ENCODE data around the gene EGFL7.
A peak's percentile ranks its signal among the peaks of the same experiment; 100 is the strongest.

Gene EGFL7

GRCh38 chr9:136694163-136694871 lies 31.6 kb downstream of the EGFL7 start:
- TF ChIP-seq CTCF (IDR thresholded peaks at IDR 0.05; ENCODE audit: low read depth, low read length) = peak; percentile 78
- H3K36me3 ChIP-seq = no peaks in the 10 kb centered on the region
- H3K9me3 ChIP-seq = no peaks in the 10 kb centered on the region
- H3K27me3 ChIP-seq = no peaks in the 10 kb centered on the region
- peak; percentile 83 for DNase-seq
- no peak overlapping the region for H3K4me3 ChIP-seq (ENCODE audit: low read depth, low read length)
- H3K4me1 ChIP-seq = no peaks in the 10 kb centered on the region; the same call in 1 of the 2 replicates

DNA sequence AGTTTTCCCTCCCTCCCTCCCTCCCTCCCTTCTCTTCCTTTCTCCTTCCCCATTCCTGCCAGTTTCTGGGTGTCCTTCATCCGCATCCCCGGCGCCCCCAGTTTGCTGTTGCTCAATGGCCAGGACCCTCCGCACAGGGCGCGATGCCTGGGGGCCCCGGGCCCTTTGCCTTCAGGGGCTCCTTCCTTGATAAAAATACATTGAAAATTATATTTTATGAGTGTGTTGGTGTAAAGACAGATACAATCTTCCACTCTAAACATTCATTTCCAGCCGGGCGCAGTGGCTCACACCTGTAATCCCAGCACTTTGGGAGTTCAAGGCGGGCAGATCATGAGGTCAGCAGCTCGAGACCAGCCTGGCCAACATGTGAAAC lies 32.1 kb downstream of the EGFL7 start:
- Histone ChIP-seq H3K9me3 (no peaks in the 10 kb centered on the region), H3K27me3 (no peaks in the 10 kb centered on the region), H3K4me1 (no peaks in the 10 kb centered on the region; the same call in 1 of the 2 replicates), H3K4me3 (ENCODE audit: low read depth, low read length) (no peak overlapping the region), H3K36me3 (no peaks in the 10 kb centered on the region)
- DNase-seq = no peak
- TF ChIP-seq CTCF (IDR thresholded peaks at IDR 0.05; ENCODE audit: low read depth, low read length) = no peak

DNA sequence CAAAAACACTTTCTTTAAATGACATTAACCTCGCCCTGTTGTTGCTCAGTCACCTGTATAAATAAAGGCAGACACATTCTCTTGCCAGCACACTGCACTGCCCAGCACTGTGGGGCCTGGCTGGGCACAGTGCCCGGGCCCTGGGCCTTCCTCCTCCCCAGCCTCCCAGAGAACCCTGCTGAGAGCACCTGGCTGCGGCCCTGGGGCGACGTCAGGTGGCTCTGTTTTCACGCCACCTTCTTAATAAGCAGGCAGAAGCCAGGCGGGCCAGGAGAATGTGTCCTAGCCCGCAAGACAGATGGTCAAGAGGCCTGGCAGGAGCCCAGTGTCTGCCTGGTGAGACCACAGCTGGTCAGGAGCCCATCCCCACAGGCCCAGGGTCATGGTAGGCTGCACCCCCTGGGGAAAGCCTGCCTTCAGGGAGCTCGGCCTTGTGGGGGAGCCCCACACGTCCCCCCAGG lies 32.7 kb downstream of the EGFL7 start:
- no peak for TF ChIP-seq CTCF (IDR thresholded peaks at IDR 0.05; ENCODE audit: low read depth, low read length)
- Histone ChIP-seq H3K36me3 (no peaks in the 10 kb centered on the region), H3K27me3 (no peaks in the 10 kb centered on the region), H3K4me3 (ENCODE audit: low read depth, low read length) (no peak overlapping the region), H3K4me1 (no peaks in the 10 kb centered on the region; the same call in 1 of the 2 replicates), H3K9me3 (no peaks in the 10 kb centered on the region; the same call in 1 of the 2 replicates)
- DNase-seq = no peak

GRCh38 chr9:136695955-136696354 lies 33.2 kb downstream of the EGFL7 start:
- no peak for TF ChIP-seq CTCF (IDR thresholded peaks at IDR 0.05; ENCODE audit: low read depth, low read length)
- no peaks in the 10 kb centered on the region; the same call in 1 of the 2 replicates for H3K9me3 ChIP-seq
- H3K27me3 ChIP-seq = no peaks in the 10 kb centered on the region
- no peak overlapping the region for H3K4me3 ChIP-seq (ENCODE audit: low read depth, low read length)
- no peaks in the 10 kb centered on the region; the same call in 1 of the 2 replicates for H3K4me1 ChIP-seq
- DNase-seq = no peak
- H3K36me3 ChIP-seq = no peaks in the 10 kb centered on the region

DNA sequence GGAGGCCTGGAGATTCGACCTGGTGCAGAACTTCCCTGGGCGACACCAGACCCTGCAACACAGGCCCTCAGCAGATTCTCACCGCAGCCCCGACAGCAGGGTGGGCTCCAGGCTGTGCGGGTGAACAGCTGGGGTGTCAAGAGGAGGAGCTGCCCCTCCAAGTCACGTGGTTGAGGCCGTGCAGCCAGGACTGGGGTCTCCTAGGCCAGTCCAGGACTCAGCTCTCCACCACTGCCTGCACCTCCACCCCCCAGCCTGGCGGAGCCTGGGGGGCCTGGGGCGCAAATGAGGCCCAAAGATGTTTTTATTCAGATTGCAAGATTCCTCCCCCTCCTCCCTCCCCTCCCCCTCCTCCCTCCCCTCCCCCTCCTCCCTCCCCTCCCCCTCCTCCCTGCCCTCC lies 33.8 kb downstream of the EGFL7 start:
- DNase-seq = no peak
- no peaks in the 10 kb centered on the region; the same call in 1 of the 2 replicates for H3K9me3 ChIP-seq
- no peaks in the 10 kb centered on the region for H3K36me3 ChIP-seq
- no peak overlapping the region for H3K4me3 ChIP-seq (ENCODE audit: low read depth, low read length)
- TF ChIP-seq CTCF (IDR thresholded peaks at IDR 0.05; ENCODE audit: low read depth, low read length) = no peak
- no peaks in the 10 kb centered on the region for H3K27me3 ChIP-seq
- no peaks in the 10 kb centered on the region; the same call in 1 of the 2 replicates for H3K4me1 ChIP-seq

GRCh38 chr9:136697146-136697820 lies 34.6 kb downstream of the EGFL7 start:
- Histone ChIP-seq H3K4me1 (no peaks in the 10 kb centered on the region; the same call in 1 of the 2 replicates), H3K4me3 (ENCODE audit: low read depth, low read length) (no peak overlapping the region), H3K9me3 (no peaks in the 10 kb centered on the region; the same call in 1 of the 2 replicates), H3K36me3 (no peaks in the 10 kb centered on the region), H3K27me3 (no peaks in the 10 kb centered on the region)
- TF ChIP-seq CTCF (IDR thresholded peaks at IDR 0.05; ENCODE audit: low read depth, low read length) = no peak
- no peak for DNase-seq
